Measurements from ENCODE around the gene TSHZ2.

- no peak for TF ChIP-seq CTCF (IDR thresholded peaks at IDR 0.05)
- TF ChIP-seq POLR2A (IDR thresholded peaks at IDR 0.05): no peak
These were observed 101.7 kb downstream of the TSHZ2 start for GRCh38 chr20:53073636-53074415.
